Calu3 (cell line): ENCODE results near the gene ATXN7L1. TPM values are rescaled to one million over a fixed set of nuclear protein-coding genes. Genes with fewer than 3 reads are reported as not detected.
"Not testable (repeated sequence)": the region's sequence is repeated elsewhere in the genome, so short reads cannot be mapped to it uniquely, and the experiment has no call there.

Source experiments
- BruUV-seq: library from RNA; stranded (reverse); fragments of 400-500 nt; replicated peaks from 2 replicates; lab custom pipeline; 2021; lab: Mats Ljungman, UMichigan
- CTCF ChIA-PET: fragments of 300-600 bp; sonication (Branson Sonifier 250); formaldehyde crosslinking; loops from one replicate; lab custom pipeline; 2022; ENCODE audit warnings: antibody characterized with exemption; lab: Charles Lee
- DNase-seq: peaks from one replicate; pipeline ENCODE4 v3.0.0; 2022
- H3K27ac Mint-ChIP-seq: one replicate; pipeline ENCODE4 v1.8.0; 2022; ENCODE audit warnings: mixed read lengths; ENCODE audit not compliant: unreplicated experiment
- H3K27me3 Mint-ChIP-seq: one replicate; pipeline ENCODE4 v1.8.0; 2022; ENCODE audit warnings: mixed read lengths; ENCODE audit not compliant: unreplicated experiment
- H3K36me3 Mint-ChIP-seq: one replicate; pipeline ENCODE4 v1.8.0; 2022; ENCODE audit warnings: mild to moderate bottlenecking, moderate library complexity, mixed read lengths; ENCODE audit not compliant: insufficient read depth, unreplicated experiment
- H3K4me1 Mint-ChIP-seq: one replicate; pipeline ENCODE4 v1.8.0; 2022; ENCODE audit warnings: mild to moderate bottlenecking, low read depth, mixed read lengths; ENCODE audit not compliant: unreplicated experiment
- H3K4me3 Mint-ChIP-seq: one replicate; pipeline ENCODE4 v1.8.0; 2022; ENCODE audit warnings: mild to moderate bottlenecking, low read depth, moderate library complexity, mixed read lengths; ENCODE audit not compliant: unreplicated experiment
- H3K9me3 Mint-ChIP-seq: one replicate; pipeline ENCODE4 v1.8.0; 2022; ENCODE audit warnings: low read depth, mixed read lengths; ENCODE audit not compliant: unreplicated experiment
- CTCF ChIP-seq: fragments of 200-600 bp; IDR thresholded peaks from one replicate; pipeline ENCODE4 v1.8.0; 2022; ENCODE audit warnings: antibody characterized with exemption; ENCODE audit not compliant: unreplicated experiment
- intact Hi-C: fragments of 100-400 bp; cut with micrococcal nuclease; formaldehyde crosslinking; loops from one replicate; pipeline ENCODE4 v1.10.0; 2022; ENCODE audit not compliant: unreplicated experiment
- total RNA-seq: library from RNA; stranded (reverse); gene quantifications from 2 replicates; pipeline ENCODE4 v1.2.3, GENCODE V29; 2022

ATXN7L1 gene
- total RNA-seq, 1 experiment from 2014 or later = 12.0 TPM

- no peak overlapping the region for H3K4me3 Mint-ChIP-seq
- no peaks in the 10 kb centered on the region for H3K27me3 Mint-ChIP-seq
- BruUV-seq = no TSS peak
- intact Hi-C loops = no loop called here
- no peak overlapping the region for H3K27ac Mint-ChIP-seq
- no peaks in the 10 kb centered on the region for H3K36me3 Mint-ChIP-seq
- TF ChIP-seq CTCF = no peak
- no peak for DNase-seq
- CTCF ChIA-PET = no interaction called here
- H3K9me3 Mint-ChIP-seq = no peaks in the 10 kb centered on the region
- no peaks in the 10 kb centered on the region for H3K4me1 Mint-ChIP-seq
Observed at GRCh38 chr7:105610165-105610930, 266.1 kb downstream of the ATXN7L1 start.

GRCh38 chr7:105602325-105603305 lies 273.8 kb downstream of the ATXN7L1 start:
- no peak overlapping the region for H3K4me3 Mint-ChIP-seq
- intact Hi-C loops = no loop called here
- no peak for TF ChIP-seq CTCF
- no peak for DNase-seq
- no peaks in the 10 kb centered on the region for H3K4me1 Mint-ChIP-seq
- CTCF ChIA-PET = no interaction called here
- peaks cover under 1% of the 10 kb centered on the region for H3K27me3 Mint-ChIP-seq
- no peak overlapping the region for H3K27ac Mint-ChIP-seq
- no TSS peak for BruUV-seq
- H3K36me3 Mint-ChIP-seq = no peaks in the 10 kb centered on the region
- H3K9me3 Mint-ChIP-seq = no peaks in the 10 kb centered on the region

- no peak for TF ChIP-seq CTCF
- H3K27ac Mint-ChIP-seq = no peak overlapping the region
- no peaks in the 10 kb centered on the region for H3K9me3 Mint-ChIP-seq
- no peak overlapping the region for H3K4me3 Mint-ChIP-seq
- H3K36me3 Mint-ChIP-seq = no peaks in the 10 kb centered on the region
- intact Hi-C loops = no loop called here
- DNase-seq = no peak
- BruUV-seq = no TSS peak
- H3K27me3 Mint-ChIP-seq = peaks cover 12% of the 10 kb centered on the region
- H3K4me1 Mint-ChIP-seq = no peaks in the 10 kb centered on the region
- CTCF ChIA-PET = no interaction called here
Observed at GRCh38 chr7:105600720-105601550, 275.5 kb downstream of the ATXN7L1 start.

- no peak for TF ChIP-seq CTCF
Observed at GRCh38 chr7:105599551-105599950, 276.8 kb downstream of the ATXN7L1 start.

GRCh38 chr7:105599080-105599479 lies 277.3 kb downstream of the ATXN7L1 start:
- H3K9me3 Mint-ChIP-seq, BruUV-seq, intact Hi-C loops, H3K27ac Mint-ChIP-seq, H3K36me3 Mint-ChIP-seq, H3K4me3 Mint-ChIP-seq, H3K4me1 Mint-ChIP-seq, DNase-seq: not testable (repeated sequence)
- peaks cover 12% of the 10 kb centered on the region for H3K27me3 Mint-ChIP-seq
- CTCF ChIA-PET = interaction anchor here (1.1 kb wide), 1 partner anchor 14 kb away, joined by 3 read pairs; no protein-coding TSS in a partner anchor

More at GRCh38 chr7:105599551-105599950, 276.8 kb downstream of the ATXN7L1 start:
- no peak for DNase-seq
- H3K27ac Mint-ChIP-seq = no peak overlapping the region
- CTCF ChIA-PET = interaction anchor here (1.1 kb wide), 1 partner anchor 14 kb away, joined by 3 read pairs; no protein-coding TSS in a partner anchor
- no peaks in the 10 kb centered on the region for H3K4me1 Mint-ChIP-seq
- H3K36me3 Mint-ChIP-seq = no peaks in the 10 kb centered on the region
- no peaks in the 10 kb centered on the region for H3K9me3 Mint-ChIP-seq
- H3K4me3 Mint-ChIP-seq = no peak overlapping the region
- intact Hi-C loops = no loop called here
- no TSS peak for BruUV-seq
- peaks cover 12% of the 10 kb centered on the region for H3K27me3 Mint-ChIP-seq
